Measurements from ENCODE around the gene PAH.
A peak's percentile ranks its signal among the peaks of the same experiment; 100 is the strongest.

The PAH gene

DNA sequence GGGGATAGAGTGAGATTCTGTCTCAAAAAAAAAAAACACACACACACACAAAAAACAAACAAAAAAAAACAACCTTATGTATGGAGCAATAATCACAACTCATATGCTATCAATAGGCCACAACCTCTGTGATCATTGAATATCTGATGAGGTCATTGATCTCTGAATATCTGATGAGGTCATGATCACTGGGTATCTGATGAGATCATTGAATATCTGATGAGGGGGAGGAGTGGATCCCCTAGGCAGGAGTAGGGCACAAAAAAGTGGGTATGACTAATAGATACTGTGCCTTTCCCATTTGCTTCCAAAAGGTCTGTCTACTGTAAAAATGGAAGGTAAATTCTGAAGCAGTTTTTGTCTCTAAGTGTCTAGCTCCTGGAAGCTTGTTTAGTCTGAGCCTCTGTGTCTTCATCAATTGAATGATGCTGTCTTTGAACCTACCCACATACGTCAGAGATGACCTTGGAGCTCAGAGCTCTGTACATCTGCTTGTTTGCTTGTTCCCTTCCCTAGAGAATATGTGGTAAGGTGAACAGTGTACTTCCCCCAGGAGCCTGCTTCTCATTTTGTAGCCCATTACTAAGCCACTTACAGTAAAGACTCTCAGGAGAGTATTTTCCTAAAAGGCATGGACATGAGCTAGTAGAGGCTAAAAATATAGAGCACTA is 13.6 kb downstream of the PAH start:
- DNase-seq (ENCODE audit: low read depth) = no peak
- H3K4me3 ChIP-seq (ENCODE audit: low read depth, low read length) = no peak overlapping the region
- TF ChIP-seq, protein P1, sequence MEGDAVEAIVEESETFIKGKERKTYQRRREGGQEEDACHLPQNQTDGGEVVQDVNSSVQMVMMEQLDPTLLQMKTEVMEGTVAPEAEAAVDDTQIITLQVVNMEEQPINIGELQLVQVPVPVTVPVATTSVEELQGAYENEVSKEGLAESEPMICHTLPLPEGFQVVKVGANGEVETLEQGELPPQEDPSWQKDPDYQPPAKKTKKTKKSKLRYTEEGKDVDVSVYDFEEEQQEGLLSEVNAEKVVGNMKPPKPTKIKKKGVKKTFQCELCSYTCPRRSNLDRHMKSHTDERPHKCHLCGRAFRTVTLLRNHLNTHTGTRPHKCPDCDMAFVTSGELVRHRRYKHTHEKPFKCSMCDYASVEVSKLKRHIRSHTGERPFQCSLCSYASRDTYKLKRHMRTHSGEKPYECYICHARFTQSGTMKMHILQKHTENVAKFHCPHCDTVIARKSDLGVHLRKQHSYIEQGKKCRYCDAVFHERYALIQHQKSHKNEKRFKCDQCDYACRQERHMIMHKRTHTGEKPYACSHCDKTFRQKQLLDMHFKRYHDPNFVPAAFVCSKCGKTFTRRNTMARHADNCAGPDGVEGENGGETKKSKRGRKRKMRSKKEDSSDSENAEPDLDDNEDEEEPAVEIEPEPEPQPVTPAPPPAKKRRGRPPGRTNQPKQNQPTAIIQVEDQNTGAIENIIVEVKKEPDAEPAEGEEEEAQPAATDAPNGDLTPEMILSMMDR (IDR thresholded peaks at IDR 0.05; ENCODE audit: control insufficient read depth, extremely low read depth, insufficient read depth) = no peak

DNA sequence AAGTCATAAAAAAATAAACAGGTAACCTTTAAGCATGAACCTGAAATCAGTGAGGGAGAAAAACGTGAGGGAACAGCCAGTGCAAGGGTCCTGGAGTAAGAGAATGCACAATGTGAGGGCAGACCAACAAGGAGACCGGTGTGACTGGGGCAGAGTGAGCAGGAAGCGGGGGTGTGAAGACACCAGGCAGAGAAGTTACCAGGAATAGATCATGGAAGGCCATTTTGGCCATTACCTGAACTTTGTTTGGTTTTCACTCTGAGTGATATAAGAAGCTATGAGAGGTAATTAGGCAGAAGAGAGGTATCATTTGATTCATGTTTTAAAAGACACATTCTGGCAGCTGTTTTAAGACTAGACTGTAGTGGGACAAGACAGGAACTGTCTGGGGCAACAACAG is 15.0 kb downstream of the PAH start:
- no peak for DNase-seq (ENCODE audit: low read depth)
- TF ChIP-seq, protein P1 (IDR thresholded peaks at IDR 0.05; ENCODE audit: control insufficient read depth, extremely low read depth, insufficient read depth) = no peak
- H3K4me3 ChIP-seq (ENCODE audit: low read depth, low read length) = no peak overlapping the region

DNA sequence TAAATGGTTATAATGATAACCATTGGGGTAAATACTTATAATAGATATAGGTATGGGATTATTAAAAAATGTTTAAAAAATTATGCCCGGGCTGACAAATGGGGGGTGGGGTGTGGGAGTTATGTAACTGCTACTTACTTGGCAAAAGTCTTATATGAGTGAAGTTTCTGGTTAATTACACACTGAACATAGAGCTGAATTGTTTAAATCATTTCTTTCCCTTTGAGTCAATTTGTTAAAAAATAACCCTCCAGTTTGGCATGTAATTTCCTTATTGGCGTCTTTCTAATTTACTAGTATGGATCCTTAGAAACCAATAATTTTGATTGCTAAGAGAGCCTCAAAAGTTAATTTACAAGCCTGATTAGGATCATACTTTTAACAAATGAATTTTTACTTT is 16.7 kb downstream of the PAH start:
- no peak for DNase-seq (ENCODE audit: low read depth)
- no peak overlapping the region for H3K4me3 ChIP-seq (ENCODE audit: low read depth, low read length)
- TF ChIP-seq, protein P1 (IDR thresholded peaks at IDR 0.05; ENCODE audit: control insufficient read depth, extremely low read depth, insufficient read depth) = no peak

DNA sequence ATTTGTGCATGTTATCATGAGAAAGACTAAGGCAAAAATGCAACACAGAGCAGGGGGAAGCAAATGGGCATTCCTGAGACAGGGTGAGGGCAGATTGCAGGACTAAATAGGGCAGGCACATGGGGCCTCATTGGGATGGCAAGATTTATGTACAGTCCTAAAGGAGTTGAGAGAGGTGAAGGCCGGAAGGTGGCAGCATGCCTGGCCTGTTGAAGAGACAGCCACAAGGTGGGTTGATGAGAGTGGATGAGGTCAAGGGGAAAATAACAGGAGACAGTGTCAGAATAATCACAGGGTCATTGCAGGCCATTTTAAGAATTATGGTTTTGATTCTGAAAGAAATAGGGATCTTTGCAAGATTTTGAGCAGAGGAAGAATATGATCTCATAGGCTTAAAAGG is 21.0 kb downstream of the PAH start:
- no peak for DNase-seq (ENCODE audit: low read depth)
- H3K4me3 ChIP-seq (ENCODE audit: low read depth, low read length) = no peak overlapping the region
- TF ChIP-seq, protein P1 (IDR thresholded peaks at IDR 0.05; ENCODE audit: control insufficient read depth, extremely low read depth, insufficient read depth) = peak; percentile 15; the same call in 1 of the 2 replicates

DNA sequence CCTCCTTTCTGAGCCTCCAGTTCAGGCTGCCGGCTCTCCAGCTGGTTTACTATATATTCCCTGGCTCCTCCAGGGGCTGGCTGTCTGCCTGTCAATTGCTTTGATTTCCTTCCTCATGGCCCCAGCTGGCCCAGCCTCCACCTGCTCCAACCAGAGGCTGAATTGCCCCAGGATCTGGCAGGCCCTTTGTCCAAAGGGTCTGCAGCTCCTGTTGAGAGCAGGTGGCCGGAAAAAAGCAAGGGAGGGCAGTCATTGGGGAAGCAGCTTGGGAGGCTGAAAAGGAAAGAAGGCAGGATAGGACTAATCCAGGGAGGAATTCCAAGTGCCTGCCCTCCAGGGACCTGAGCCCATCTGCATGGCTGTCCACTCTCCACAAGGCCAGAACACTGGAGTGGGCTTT is 25.3 kb downstream of the PAH start:
- DNase-seq (ENCODE audit: low read depth) = no peak
- H3K4me3 ChIP-seq (ENCODE audit: low read depth, low read length) = no peak overlapping the region
- TF ChIP-seq, protein P1 (IDR thresholded peaks at IDR 0.05; ENCODE audit: control insufficient read depth, extremely low read depth, insufficient read depth) = no peak

DNA sequence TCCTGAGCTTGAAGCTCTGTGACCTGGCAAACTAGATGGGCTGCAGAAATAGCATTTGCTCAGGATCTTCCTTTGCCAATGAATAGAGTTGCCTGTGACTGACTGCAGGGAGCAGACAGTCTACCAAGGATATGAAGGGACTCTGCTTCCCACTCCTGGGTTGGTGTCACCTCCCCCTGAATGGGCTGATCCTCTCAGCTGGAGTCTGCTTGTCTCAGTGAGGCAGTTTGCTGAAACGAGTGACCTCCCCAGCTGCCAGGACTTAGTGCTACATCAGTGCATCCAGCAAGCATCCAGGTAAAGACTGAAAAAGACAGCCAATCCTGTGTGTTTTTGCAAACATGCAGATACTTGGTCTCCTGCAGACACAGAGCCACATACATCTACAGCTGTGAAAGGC is 28.5 kb downstream of the PAH start:
- TF ChIP-seq, protein P1 (IDR thresholded peaks at IDR 0.05; ENCODE audit: control insufficient read depth, extremely low read depth, insufficient read depth) = no peak
- DNase-seq (ENCODE audit: low read depth) = no peak
- H3K4me3 ChIP-seq (ENCODE audit: low read depth, low read length) = no peak overlapping the region

Data from LNCaP clone FGC (cell line).